Measurements from ENCODE around the gene TRIM31.
"Not testable (repeated sequence)": the region's sequence is repeated elsewhere in the genome, so short reads cannot be mapped to it uniquely, and the experiment has no call there.

TRIM31 gene

GRCh38 chr6:30149234-30149633 is 36.3 kb upstream of the TRIM31 start:
- no peak for DNase-seq

GRCh38 chr6:30147096-30147495 is 34.2 kb upstream of the TRIM31 start:
- no peak for DNase-seq

- DNase-seq = no peak
Measured at GRCh38 chr6:30145818-30146217, 32.9 kb upstream of the TRIM31 start.

GRCh38 chr6:30144811-30145210 is 31.9 kb upstream of the TRIM31 start:
- DNase-seq = no peak

GRCh38 chr6:30143780-30144179 is 30.9 kb upstream of the TRIM31 start:
- DNase-seq = no peak

- no peak for DNase-seq
Measured at GRCh38 chr6:30142665-30143064, 29.8 kb upstream of the TRIM31 start.

- DNase-seq = not testable (repeated sequence)
Measured at GRCh38 chr6:30140240-30140639, 27.4 kb upstream of the TRIM31 start.

GRCh38 chr6:30136570-30137286 is 23.8 kb upstream of the TRIM31 start:
- DNase-seq = no peak

GRCh38 chr6:30135757-30136156 is 22.9 kb upstream of the TRIM31 start, which contains the start of gene TRIM40:
TSS of gene TRIM40 (plus strand) at chr6:30136140. CDS start at chr6:30137037, 897 bp downstream.
- no peak for DNase-seq

GRCh38 chr6:30135147-30135546 is 22.3 kb upstream of the TRIM31 start:
- no peak for DNase-seq

- no peak for DNase-seq
Measured at GRCh38 chr6:30131947-30132497, 19.1 kb upstream of the TRIM31 start.

GRCh38 chr6:30130887-30131862 is 18.3 kb upstream of the TRIM31 start:
- DNase-seq = peak; percentile 71

- no peak for DNase-seq
Measured at GRCh38 chr6:30130179-30130679, 17.3 kb upstream of the TRIM31 start.

GRCh38 chr6:30129265-30130178 is 16.6 kb upstream of the TRIM31 start:
- no peak for DNase-seq

GRCh38 chr6:30127238-30128093 is 14.6 kb upstream of the TRIM31 start:
- DNase-seq = no peak

- DNase-seq = no peak
Measured at GRCh38 chr6:30122515-30122914, 9.6 kb upstream of the TRIM31 start.

GRCh38 chr6:30121446-30122366 is 8.8 kb upstream of the TRIM31 start:
- no peak for DNase-seq

- not testable (repeated sequence) for DNase-seq
Measured at GRCh38 chr6:30118691-30119090, 5.8 kb upstream of the TRIM31 start.

GRCh38 chr6:30116724-30117123 is 3.8 kb upstream of the TRIM31 start:
- no peak for DNase-seq

GRCh38 chr6:30113841-30114240 is 951 bp upstream of the TRIM31 start:
- DNase-seq = no peak
